DMS153 treated with DMSO at 0.1 percent for 48 hours (cell line): ENCODE measurements around the gene TLE5.
"Not testable (repeated sequence)": the region's sequence is repeated elsewhere in the genome, so short reads cannot be mapped to it uniquely, and the experiment has no call there.

Experiments
- DNase-seq: peaks from one replicate; lab custom pipeline; 2025; ENCODE audit not compliant: unreplicated experiment; lab: John Stamatoyannopoulos, UW

Gene TLE5

DNA sequence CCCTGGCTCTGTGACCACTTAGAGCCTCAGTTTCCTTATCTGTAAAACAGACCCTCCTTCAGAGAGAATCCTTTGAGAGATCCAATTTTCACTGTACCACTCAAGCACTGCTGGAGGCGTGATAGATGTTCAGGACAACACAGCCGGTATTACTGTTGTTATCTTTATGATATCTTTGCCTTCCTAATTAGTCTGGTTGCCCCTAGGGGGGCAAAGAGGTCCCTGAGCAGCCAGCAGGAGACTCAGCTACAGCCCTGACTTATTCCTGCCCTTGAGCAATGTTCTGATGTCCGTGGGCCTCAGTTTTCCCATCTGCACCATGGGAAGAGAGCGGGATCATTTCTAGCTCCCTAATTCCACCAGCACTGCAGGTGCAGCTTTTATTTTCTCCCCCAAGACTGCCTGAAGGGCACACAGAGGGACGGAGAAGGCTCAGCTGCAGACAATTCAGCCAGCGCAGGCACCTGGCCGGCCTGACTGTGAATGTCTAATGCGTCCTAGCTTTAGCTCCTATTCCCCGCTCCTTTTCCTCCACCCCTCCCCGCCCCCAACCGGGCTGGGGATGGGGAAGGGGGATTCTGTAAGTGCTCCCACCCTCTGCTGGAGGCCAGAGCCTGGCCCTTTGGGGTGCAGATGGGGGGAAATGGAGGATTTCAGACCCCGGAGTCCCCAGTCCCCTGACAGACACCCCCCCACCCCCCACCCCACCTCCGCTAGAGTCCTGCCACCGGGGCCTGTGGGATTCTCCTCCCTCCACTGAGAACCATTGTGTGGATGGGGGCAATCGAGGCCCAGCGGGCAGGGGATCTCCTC lies 16.2 kb downstream of the TLE5 start:
- peak; percentile 21 for DNase-seq

DNA sequence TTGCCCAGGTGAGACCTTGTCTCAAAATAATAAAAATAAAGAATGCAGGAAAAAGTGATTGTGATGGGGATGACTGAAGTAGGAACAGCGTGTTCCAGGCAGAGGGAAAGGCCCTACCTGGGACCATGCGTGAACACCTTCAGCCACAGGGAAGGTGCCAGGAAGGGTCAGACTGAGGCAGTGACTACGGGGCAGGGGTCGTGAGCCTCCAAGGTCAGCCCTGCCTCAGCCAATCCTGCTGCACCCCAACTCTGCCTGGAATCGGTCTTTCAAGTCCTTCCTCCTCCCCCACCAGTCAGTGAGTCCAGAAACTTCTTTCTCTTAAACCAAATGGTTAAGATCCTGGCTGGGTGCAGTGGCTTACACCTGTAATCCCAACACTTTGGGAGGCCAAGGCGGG lies 17.1 kb downstream of the TLE5 start:
- no peak for DNase-seq

DNA sequence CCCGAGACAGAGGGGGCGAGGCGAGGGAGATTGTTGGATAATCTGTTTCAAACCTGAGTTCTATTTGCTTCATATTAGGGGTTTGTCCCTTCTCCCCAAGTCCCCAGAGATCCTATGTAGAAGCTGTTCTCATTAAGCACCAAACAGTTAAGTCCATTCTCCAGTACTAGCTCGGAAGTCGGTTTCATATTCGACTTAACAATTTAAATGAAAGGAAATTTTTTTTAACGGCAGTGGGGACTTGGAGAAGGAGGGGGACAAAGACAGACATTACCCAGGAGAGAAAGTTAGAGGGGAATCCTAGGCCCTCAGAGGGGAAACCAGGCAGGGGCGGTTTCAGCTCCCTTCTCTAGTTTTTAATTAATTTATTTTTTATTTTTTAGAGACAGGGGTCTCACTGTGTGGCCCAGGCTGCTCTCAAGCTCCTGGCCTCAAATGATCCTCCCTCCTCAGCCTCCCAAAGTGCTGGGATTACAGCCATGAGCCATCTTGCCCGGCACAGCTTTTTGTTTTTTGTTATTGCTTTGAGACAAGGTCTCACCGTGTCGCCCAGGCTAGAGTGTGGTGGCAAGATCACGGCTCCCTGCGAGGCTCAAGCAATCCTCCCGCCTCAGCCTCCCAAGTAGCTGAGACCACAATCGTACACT lies 19.6 kb downstream of the TLE5 start:
- DNase-seq: no peak

DNA sequence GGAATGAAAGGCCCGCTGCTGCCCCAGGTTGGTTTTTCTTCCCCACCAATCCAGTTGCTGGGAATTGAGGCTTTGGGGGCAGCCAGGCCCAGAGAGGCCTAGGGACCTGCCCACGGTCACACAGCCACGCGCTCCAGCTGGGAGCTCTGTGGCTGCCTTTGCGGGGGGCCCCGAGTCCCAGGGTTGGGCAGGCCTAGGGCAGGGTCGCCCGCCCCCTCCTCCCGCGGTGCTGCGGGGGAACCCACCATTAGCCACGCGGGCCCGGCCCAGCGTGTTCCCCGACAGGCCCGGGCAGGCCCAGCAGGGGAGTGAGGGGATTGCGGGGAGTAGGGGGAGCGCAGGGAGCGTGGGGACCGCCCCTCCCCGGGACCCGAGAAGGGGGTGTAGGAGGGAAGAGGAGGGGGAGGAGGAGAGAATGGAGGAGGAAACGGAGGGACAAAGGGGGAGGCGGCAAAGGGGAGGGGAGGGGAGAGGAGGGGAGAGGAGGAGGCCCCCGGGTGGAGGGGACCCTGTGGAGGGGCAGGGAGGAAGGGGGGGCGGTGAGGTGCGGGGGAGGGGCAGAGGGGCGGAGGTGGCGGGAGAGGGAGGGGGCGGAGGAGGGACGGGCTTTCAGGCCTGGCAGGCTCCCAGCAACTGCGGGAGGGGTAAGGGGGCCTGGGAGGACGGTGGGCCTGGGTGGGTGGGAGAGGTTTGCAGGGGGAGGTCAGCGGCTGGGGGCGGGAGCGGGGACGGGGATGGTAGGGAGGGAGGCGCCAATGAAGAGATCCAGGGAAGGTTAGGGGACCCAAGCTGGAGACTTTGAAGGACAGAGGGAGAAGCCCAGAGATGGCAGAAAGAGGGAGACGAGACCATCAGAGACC lies 20.3 kb downstream of the TLE5 start:
- no peak for DNase-seq

DNA sequence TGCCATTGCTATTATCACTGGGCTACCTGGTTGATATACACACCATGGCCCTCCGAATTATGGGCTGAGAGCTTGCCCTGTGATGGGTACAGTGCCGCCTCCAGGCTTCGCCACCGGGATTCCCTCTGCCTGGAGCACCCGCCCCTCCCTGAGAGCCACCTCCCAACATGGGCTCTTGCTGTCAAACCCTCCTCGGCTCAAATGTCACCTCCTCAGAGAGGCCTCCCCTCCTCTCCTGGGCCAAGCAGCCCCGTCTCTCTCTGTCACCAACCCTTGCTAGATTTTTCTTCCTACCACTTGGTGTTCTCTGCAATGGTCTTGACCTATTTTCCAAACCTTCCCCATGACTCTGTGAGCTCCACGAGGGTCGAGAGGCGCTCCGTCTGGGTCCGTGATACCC lies 21.0 kb downstream of the TLE5 start:
- DNase-seq: no peak

DNA sequence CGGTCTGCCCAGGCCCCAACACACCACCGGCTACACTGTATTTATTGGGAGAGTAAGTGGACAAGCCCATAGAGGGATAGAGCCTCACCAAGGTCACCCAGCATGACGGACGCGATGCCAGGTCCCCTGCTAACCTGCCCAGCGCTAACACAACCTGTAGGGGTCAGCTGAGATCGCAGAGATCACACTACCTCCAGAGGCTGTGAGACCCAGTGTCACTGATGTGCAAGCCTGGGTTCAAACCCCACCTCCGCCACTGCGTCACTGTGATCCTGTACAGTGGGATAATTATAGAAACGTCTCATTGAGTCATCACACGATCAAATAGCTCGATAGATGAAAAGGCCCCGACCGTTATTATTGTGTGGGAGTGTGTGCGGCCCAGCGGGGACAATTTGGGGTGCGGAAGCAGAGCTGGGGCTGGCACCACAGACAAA lies 22.6 kb downstream of the TLE5 start:
- DNase-seq: no peak

DNA sequence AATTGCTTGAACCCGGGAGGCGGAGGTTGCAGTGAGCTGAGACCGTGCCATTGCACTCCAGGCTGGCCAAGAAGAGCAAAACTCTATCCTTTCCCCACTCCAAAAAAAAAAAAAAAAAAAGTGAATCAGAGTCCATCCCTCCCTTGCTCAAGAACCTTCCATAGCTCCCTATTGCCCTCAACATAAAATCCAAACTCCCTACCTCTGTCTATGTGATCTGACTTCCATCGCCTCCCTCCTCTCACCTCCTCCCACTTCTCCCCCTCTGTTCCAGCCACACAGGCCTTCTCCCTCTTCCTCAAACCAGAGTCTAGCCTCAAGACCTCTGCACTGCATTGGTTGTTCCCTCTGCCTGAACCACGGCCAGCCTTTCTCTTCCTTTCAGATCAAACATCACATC lies 23.2 kb downstream of the TLE5 start:
- DNase-seq: no peak

DNA sequence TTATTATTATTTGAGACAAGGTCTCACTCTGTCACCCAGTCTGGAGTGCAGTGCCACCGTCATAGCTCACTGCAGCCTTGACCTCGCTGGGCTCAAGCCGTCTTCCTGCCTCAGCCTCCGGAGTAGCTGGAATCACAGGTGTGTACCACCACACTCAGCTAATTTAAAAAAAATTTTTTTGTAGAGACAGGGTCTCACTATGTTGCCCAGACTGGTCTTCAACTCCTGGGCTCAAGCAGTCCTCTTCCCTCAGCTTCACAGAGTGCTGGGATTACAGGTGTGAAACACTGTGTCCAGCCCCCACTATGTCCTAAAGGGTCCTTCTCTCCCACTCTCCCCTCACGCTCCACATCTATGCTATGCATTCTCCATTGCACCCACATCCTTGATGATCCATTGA lies 24.1 kb downstream of the TLE5 start:
- DNase-seq: no peak

DNA sequence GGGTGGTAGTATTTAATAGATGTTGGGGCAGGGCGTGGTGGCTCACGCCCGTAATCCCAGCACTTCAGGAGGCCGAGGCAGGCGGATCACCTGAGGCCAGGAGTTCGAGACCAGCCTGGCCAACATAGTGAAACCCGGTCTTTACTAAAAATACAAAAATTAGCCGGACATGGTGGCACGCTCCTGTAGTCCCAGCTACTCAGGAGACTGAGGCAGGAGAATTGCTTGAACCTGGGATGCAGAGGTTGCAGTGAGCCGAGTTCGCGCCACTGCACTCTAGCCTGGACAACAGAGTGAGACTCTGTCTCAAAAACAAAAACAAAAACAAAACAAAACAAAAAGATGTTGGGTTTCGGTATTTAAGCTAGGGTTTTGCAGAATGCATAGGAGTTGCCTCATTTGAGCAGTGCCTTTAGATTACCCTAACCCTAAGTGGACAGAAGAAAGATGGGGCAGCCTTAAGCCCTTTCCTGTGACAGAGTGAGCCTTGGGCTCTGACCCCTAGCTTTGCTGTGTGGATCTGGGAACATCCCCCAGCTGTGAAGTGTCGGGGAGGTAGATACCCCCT lies 25.2 kb downstream of the TLE5 start:
- DNase-seq: not testable (repeated sequence)

DNA sequence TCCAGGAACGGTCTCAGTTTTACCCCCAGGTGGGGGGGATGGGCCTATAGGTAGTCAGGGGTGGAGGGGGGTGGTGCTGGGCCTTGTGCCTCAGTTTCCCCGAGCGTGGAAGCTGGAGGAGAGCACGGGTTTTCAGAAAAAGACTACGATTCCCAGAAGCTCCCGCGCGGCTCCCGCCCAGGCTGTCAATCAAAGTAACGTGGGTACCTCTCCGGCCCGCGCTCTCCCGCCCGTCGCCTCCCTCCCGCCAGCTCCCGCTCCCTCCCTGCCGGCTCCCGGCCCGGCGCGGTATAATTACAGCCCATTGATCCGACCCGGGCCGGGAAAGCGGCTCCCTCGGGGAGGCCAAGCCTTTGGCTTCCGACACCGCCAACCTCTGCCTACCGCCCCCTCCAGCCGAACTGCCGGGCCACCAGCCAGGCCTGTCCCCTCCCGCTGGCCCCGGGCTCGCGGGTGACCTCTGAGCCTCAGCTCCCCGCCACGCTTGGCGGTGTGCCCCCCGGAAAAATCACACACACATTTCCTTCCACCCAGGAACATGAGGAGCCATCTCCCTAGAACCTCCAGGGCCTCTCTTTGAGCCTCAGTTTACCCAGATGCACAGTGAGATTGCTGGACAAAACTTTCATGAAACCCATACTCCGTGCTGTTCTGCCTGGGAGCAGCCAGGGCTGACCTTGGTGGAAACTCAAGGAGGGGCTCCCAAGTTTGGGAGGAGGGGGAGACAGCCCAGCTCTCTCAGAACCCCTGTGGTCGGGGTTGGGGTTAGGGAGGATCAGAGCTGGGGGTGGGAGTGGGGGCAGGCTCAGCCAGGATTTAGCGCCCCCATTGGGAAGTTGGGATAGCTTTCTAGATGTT lies 25.9 kb downstream of the TLE5 start:
- peak; percentile 91 for DNase-seq

DNA sequence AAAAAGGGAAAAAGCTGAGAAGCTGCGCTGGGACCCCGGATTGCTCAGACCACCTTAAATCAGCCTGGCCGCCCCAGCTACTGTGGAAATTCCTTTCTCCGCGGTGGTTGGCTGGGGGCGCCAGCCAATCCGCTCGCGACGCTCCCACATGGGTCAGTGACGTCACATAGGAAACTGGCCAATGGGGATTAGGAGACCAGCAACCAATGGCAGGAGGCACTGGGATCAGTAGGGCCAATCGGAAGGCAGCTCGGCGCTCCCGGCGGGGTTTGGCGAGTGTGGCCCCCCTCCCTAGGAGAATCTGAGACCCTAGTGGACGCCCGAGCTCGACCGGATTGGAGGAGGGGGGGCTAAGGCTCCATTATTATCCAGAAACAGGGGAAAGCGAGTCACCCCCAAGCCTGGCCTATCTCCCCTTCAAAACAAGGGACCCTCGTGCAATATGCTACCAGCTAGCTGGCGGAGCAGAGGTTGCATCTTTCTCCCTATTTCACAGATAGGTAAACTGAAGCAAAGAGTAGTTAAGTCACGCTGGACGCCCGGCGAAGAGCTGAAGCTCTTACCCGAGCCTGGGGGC lies 26.7 kb downstream of the TLE5 start:
- peak; percentile 93 for DNase-seq

DNA sequence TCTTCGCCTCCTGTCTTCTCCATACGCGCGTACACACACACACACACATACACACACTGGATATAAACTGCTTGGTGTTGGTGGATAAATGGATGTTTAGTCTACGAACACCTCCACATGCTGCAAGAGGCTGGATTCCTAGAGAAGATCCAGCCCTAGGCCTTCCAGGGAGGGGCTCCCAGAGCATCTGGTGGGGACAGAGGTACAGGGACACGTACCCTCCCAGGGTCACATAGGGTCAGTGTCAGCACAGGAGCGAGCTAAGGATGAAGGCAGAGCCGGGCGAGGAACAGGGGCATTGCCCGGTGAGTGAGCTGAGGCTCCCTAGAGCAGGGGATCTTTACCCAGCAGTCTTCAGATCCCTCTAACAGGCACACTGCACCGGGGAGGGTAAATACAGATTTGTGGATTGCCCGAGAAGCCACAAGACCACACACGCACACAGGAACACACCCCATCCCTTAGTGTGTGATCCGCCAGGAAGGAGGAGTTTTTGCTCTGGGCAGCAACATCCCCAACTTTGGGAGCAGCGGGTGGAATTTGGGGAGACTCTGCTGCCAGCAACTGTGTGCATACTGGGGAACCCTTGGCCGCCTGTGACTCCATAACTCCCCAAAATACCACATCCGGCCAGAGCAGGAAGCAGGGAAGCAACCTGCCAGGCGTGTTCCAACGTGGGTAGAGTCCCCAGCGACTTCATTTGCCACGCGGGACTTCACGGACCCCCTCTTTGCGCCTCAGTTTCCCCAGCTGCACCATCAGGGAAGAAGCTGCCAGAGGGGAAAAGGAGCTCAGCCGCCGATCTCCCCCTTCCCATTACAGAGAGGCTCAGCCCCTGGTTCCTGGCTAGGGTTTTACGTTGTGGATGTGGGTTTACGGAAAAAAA lies 27.4 kb downstream of the TLE5 start:
- no peak for DNase-seq

DNA sequence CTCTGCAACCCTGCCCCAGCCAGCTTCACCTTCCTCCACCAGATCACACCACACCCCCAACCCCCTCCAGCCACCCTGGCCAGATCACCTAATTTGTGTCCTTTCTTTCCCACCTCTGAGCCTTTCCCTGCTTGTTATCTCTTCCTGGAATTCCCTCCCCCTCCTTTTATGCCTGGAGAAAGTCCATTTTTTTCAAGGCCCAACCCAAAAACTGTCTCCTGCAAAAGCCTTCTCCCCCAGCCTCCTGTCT lies 28.0 kb downstream of the TLE5 start:
- no peak for DNase-seq

DNA sequence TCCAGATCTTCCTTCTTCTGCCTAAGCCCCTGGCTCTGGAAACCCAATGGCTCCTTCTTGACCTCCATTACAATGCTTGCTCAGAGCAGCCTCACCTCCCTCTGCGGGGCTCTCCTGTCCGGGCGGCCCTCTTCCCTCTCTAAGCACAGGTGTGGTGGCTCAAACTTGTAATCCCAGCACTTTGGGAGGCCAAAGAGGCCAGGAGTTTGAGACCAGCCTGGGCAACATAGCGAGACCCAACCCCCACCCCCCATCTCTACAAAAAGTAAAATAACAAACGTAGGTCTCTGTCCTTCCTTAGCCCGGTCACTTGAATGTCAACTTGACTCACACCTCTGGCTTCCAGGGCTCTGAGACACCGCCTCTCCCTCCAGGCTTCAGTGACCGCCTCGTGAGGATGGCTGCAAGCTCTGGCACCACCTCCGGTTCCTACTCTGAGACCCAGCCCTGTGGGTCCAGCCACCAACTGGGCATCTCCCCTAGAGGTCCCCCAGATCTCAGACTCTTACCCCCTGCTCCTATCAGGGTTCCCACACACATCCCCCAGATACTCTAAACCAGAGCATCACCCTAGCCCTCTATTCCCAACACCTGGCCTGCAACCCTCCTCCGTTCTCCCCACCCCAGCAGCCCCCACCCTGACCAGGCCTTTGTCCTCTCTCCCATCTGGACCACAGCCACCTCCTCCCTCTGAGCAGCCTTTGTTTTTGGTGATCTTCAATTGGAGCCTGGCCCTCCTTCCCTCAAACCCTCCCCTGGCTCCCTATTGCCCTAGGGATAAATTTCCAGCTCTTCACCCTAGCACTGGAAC lies 28.5 kb downstream of the TLE5 start:
- DNase-seq: no peak

DNA sequence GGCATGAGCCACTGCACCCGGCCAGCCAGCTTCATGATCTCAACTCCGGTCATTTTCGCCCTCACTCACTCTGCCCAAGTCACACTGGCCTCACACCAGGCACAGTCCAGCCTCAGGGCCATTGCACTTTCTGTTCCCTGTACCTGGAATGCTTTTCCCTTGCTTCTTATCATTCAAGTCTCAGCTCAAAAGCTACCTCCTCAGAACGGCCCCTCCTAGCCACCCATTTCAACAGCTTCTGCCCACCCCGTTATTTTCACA lies 30.8 kb downstream of the TLE5 start:
- DNase-seq: no peak

DNA sequence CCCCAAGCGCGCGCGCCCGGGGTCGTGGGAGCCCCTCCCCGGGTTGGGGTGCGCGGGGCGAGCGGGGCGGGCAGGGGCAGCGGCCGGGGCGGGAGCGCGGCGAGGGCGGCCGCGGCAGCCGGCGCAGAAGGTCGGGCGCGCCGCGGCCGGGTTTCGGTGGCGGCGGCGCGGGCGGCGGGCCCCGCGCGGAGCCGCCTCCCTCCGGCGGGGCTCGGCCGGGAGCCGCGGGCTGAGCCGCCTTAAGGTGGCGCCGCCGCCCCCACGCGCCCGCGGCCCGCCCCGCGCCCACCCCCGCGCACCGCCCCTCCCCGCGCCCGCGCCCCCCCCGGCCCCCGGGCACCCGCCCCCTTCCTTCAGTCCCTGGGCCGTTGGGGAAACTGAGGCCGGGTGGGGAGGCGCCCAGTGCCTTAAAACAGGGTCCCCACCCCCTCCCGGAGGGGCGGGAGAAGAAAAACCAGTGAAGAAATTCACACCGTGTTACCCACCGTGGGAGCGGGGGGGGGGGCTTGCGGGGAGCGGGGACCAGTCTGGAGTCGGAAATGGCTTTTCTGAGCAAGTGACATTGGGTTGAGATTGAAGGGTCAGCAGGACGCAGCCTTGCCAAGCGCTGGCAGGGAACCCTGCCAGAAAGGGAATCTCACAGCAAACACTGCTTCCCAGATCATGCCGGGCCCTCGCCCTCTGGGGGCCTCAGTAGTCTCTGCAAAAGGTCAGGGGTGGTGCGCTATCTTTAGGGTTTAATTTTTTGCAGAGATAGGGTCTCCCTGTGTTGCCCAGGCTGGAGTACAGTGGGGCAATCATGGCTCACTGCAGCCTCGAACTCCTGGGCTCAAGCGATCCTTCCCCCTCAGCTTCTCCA lies 33.0 kb downstream of the TLE5 start, which contains the start of gene TLE2:
Gene TLE2, minus strand, starts transcription at position 216 of the 859 bp plus-strand sequence. CDS start 376 bp downstream, outside the sequence.
- no peak for DNase-seq

DNA sequence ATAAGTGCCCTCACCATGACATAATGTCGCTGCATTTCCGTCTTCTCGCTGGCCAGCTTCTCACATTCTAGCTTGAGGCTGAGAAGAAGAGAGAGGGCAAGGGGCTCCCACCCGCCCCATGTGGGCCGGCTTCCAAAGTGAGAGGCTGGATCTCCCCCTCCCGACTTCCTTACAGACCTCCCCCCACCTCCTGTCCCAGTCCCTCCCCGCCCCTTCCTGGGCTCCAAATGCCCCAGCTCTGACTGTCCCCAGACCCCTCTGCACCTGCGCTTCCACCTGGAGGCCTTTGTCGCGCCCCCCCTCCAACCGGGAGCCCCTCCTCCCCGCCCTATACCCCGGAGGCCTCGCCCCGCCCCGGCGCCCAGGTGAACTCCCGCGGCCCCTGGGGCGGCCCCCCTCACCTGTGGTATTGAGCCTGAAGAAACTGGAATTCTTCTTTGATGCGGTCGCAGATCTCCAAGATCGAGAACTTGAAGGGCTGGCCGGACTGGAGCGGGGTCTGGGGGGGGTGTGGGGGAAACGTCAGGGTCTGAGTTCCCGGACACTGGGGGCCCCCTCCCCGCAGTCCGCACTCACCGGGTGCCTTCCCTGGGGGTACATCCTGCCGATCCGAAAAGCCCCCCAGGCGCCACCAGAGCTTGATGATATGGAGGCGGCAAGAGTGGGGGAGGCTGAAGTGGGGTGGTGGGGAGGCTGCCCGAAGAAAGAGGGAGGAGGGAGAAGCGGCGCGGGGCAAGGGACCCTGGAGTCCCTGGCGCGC lies 33.8 kb downstream of the TLE5 start:
- DNase-seq: no peak
